Neural crest cell (in vitro differentiated cells): ENCODE measurements around the gene POU2F1. TPM values are rescaled to one million over a fixed set of nuclear protein-coding genes. Genes with fewer than 3 reads are reported as not detected.

Experiments used
- DNase-seq: peaks from one replicate; pipeline ENCODE4 v3.0.0; 2021; ENCODE audit warnings: low read depth, mixed read lengths, low spot score
- H3K27ac Mint-ChIP-seq: one replicate; pipeline ENCODE4 v1.8.0; 2021; ENCODE audit warnings: mild to moderate bottlenecking, mixed read lengths; ENCODE audit not compliant: unreplicated experiment
- H3K27me3 Mint-ChIP-seq: 2 replicates; pipeline ENCODE4 v1.8.0; 2021; ENCODE audit warnings: low read depth, mild to moderate bottlenecking, mixed read lengths
- H3K36me3 Mint-ChIP-seq: 2 replicates; pipeline ENCODE4 v1.8.0; 2021; ENCODE audit warnings: low read depth, mild to moderate bottlenecking, mixed read lengths
- H3K4me1 Mint-ChIP-seq: 2 replicates; pipeline ENCODE4 v1.8.0; 2021; ENCODE audit warnings: mixed read lengths
- H3K4me3 Mint-ChIP-seq: one replicate; pipeline ENCODE4 v1.8.0; 2021; ENCODE audit warnings: mild to moderate bottlenecking, mixed read lengths
- H3K9me3 Mint-ChIP-seq: 2 replicates; pipeline ENCODE4 v1.8.0; 2021; ENCODE audit warnings: mixed read lengths
- total RNA-seq: library from RNA; stranded (reverse); gene quantifications from 2 replicates; pipeline ENCODE4 v1.2.1, GENCODE V29; 2021
- TF ChIP-seq, protein P1 (sequence below): fragments of 200-600 bp; sonication (generic); conservative IDR thresholded peaks from 2 replicates; pipeline ENCODE4 v1.5.0; 2021; ENCODE audit warnings: antibody characterized with exemption, mild to moderate bottlenecking

POU2F1 gene
- total RNA-seq, 1 donor from 2014 or later, result 40.1 TPM

DNA sequence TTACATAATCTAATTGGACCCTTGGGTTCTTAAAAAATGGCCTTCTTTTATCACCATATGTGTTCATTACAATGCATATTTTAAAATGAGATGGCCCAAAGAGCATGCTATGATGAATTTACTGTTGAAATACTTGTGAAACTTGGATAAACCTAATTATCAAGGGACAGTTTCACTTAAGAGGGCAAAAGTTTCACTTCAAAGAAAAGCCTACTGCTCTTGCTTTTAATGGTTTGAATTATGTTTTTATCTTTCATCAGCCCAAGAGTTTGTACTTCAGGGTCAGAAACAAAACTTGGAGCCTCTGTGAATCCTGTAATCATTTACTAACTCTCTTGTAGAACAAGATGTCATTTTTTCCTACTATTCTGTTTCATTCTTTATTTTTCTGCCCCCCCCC, 32.3 kb downstream of the POU2F1 start:
- Mint-ChIP-seq H3K27me3 (no peaks in the 10 kb centered on the region), H3K36me3 (no peaks in the 10 kb centered on the region), H3K27ac (no peak overlapping the region), H3K4me3 (no peak overlapping the region), H3K4me1 (no peaks in the 10 kb centered on the region), H3K9me3 (no peaks in the 10 kb centered on the region)
- TF ChIP-seq, protein P1, sequence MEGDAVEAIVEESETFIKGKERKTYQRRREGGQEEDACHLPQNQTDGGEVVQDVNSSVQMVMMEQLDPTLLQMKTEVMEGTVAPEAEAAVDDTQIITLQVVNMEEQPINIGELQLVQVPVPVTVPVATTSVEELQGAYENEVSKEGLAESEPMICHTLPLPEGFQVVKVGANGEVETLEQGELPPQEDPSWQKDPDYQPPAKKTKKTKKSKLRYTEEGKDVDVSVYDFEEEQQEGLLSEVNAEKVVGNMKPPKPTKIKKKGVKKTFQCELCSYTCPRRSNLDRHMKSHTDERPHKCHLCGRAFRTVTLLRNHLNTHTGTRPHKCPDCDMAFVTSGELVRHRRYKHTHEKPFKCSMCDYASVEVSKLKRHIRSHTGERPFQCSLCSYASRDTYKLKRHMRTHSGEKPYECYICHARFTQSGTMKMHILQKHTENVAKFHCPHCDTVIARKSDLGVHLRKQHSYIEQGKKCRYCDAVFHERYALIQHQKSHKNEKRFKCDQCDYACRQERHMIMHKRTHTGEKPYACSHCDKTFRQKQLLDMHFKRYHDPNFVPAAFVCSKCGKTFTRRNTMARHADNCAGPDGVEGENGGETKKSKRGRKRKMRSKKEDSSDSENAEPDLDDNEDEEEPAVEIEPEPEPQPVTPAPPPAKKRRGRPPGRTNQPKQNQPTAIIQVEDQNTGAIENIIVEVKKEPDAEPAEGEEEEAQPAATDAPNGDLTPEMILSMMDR, result no peak
- no peak for DNase-seq

DNA sequence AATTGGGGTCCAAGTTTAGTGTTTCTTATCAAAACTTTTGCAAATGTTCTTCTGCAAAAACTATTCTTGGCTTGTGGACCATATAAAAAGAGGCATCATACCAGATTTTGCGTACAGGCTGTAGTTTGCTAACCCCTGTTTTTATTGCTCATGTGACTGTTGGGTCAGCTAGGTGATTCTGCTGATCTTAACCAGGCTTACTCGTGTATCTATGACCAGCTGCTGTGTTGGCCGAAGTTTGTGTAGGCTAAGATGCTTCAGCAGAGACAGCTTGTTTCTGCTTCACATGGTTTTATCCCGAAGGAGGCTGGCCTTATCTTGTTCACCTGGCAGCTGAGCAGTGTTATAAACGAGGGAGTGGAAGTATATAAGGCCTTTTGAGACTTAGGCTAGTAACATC, 38.2 kb downstream of the POU2F1 start:
- TF ChIP-seq, protein P1, result no peak
- no peaks in the 10 kb centered on the region for H3K36me3 Mint-ChIP-seq
- no peak for DNase-seq
- no peaks in the 10 kb centered on the region for H3K9me3 Mint-ChIP-seq
- no peak overlapping the region for H3K4me3 Mint-ChIP-seq
- H3K4me1 Mint-ChIP-seq, result no peaks in the 10 kb centered on the region
- no peak overlapping the region for H3K27ac Mint-ChIP-seq
- H3K27me3 Mint-ChIP-seq, result no peaks in the 10 kb centered on the region

DNA sequence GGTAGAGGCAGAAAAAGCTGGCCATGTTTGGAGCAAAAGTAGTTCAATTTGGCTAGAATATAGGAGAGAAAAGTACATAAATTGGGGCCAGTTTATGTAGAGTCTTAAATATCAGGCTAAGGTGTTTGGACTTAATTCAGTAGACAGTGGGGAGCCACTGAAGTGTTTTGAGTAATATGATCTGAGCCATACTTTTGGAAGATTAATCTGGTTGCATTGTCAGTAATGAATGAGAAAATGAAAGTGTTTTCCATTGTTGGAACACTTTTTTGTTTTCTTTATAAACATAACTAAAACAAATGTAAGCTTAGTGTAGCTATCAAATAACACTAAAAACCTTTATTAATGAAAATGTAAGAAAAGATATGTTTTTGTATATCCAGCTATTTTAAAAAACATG, 42.1 kb downstream of the POU2F1 start:
- H3K9me3 Mint-ChIP-seq, result no peaks in the 10 kb centered on the region
- TF ChIP-seq, protein P1, result no peak
- DNase-seq, result no peak
- H3K27ac Mint-ChIP-seq, result no peak overlapping the region
- H3K4me1 Mint-ChIP-seq, result peaks cover 3% of the 10 kb centered on the region
- no peak overlapping the region for H3K4me3 Mint-ChIP-seq
- no peaks in the 10 kb centered on the region for H3K36me3 Mint-ChIP-seq
- no peaks in the 10 kb centered on the region for H3K27me3 Mint-ChIP-seq

DNA sequence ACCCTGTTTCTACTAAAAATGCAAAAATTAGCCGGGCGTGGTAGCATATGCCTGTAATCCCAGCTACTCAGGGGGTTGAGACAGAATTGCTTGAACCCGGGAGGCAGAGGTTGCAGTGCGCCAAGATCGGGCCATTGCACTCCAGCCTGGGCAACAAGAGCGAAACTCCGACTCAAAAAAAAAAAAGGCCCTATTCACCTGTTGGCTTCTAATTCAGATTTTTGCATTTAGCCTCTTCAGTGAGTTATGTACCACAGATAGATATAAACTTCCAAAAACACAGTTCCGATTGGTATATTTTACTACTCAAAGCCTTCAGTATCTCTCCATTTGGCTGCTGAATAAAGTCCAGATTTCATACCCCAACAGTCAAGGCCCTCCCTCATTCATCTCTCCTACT, 42.7 kb downstream of the POU2F1 start:
- Mint-ChIP-seq H3K27ac (no peak overlapping the region), H3K4me3 (no peak overlapping the region), H3K36me3 (no peaks in the 10 kb centered on the region), H3K27me3 (no peaks in the 10 kb centered on the region), H3K4me1 (peaks cover 8% of the 10 kb centered on the region), H3K9me3 (no peaks in the 10 kb centered on the region)
- no peak for DNase-seq
- TF ChIP-seq, protein P1, result no peak

DNA sequence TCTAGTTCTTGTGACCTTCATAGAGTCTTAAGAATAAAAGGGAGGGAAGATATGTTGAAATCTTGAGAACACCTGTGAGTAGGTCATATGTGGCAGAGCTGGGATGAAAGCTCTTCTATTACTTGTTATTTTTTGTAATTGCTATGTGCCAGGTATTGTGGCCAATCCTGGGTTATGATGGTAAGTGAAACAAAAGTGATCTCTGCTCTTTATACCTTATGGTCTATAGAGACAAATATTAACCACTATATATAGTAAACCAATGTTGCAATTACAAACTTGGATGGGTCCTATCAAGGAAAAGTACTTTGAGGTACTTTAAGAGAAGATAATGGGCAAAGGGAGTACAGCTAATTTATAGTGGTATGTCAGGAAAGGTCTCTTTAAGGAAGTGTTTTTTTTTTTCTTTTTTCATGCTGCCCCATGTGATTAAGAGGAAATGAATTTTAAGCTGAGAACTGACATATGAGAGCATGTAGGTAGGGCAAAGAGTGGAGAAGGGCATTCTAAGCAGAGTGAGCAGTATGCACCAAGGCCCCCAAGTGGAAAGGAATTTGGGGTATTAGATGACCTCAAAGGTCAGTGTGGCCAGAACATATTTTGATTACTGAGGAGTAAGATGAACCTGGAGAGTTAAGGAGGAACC, 43.3 kb downstream of the POU2F1 start:
- DNase-seq, result no peak
- no peak overlapping the region for H3K4me3 Mint-ChIP-seq
- peaks cover 11% of the 10 kb centered on the region for H3K4me1 Mint-ChIP-seq
- H3K27ac Mint-ChIP-seq, result no peak overlapping the region
- no peaks in the 10 kb centered on the region for H3K36me3 Mint-ChIP-seq
- TF ChIP-seq, protein P1, result no peak
- no peaks in the 10 kb centered on the region for H3K9me3 Mint-ChIP-seq
- no peaks in the 10 kb centered on the region for H3K27me3 Mint-ChIP-seq
